ENCODE results near the gene ITCH.

GRCh38 chr20:34560141-34560523, 197.1 kb downstream of the ITCH start:
- TF ChIP-seq EZH2 (IDR thresholded peaks at IDR 0.05; ENCODE audit: insufficient read depth, poor library complexity, severe bottlenecking) (no peak), EZH2phosphoT487 (IDR thresholded peaks at IDR 0.05; ENCODE audit: insufficient read depth, low read depth) (no peak)
